K562 (cell line): ENCODE data around the gene BRAF. TPM values are rescaled to one million over a fixed set of nuclear protein-coding genes. Genes with fewer than 3 reads are reported as not detected.

Source experiments
- CEBPB ChIP-seq: fragments of 450-650 bp; IDR thresholded peaks from 2 replicates; pipeline ENCODE4 v1.6.1; 2016; ENCODE audit warnings: missing genetic modification characterization, missing compliant biosample characterization
- CEBPG ChIP-seq, 3 experiments: fragments of 200-800 bp in 1 of 3; sonication (Bioruptor generic) in 1 of 3; sonication (generic) in 1 of 3; formaldehyde crosslinking in 1 of 3; IDR thresholded peaks in 2 of 3; conservative IDR thresholded peaks in 1 of 3; 2 replicates each; pipeline versions ENCODE4 v1.6.1 to v1.8.0; 2016 to 2022; ENCODE audit warnings: missing compliant biosample characterization in 2 of 3, missing genetic modification characterization in 2 of 3, mild to moderate bottlenecking in 1 of 3, missing genetic modification reagents in 1 of 3
- CLOCK ChIP-seq: fragments of 250-450 bp; sonication (Bioruptor Pico); IDR thresholded peaks from 2 replicates; pipeline ENCODE4 v1.4.0; 2020; ENCODE audit warnings: mild to moderate bottlenecking, moderate library complexity, borderline replicate concordance
- GABPA ChIP-seq: fragments of 200-800 bp; sonication (Bioruptor generic); conservative IDR thresholded peaks from 2 replicates; pipeline ENCODE4 v1.6.1; 2016; ENCODE audit warnings: low read depth, missing genetic modification characterization, missing compliant biosample characterization
- IRF1 ChIP-seq: sonication (generic); formaldehyde crosslinking; IDR thresholded peaks from 2 replicates; pipeline ENCODE4 v1.8.0; 2022; ENCODE audit warnings: missing genetic modification reagents, mild to moderate bottlenecking, borderline replicate concordance
- MLLT1 ChIP-seq, 2 experiments: fragments of 450-650 bp; IDR thresholded peaks; 2 replicates each; pipeline ENCODE4 v1.6.1; 2016
- NEUROD1 ChIP-seq: fragments of 150-350 bp; IDR thresholded peaks from 2 replicates; pipeline ENCODE4 v1.6.1; 2014; ENCODE audit warnings: borderline replicate concordance, low read length, low read depth; ENCODE audit not compliant: partially characterized antibody
- NR2C1 ChIP-seq, 2 experiments: fragments of 450-650 bp; IDR thresholded peaks; 2 replicates each; pipeline ENCODE4 v1.6.1; 2017; ENCODE audit warnings: mild to moderate bottlenecking in 2 of 2, antibody characterized with exemption in 1 of 2, inconsistent platforms in 1 of 2, missing compliant biosample characterization in 1 of 2, missing genetic modification characterization in 1 of 2
- NR2F6 ChIP-seq: fragments of 450-650 bp; formaldehyde crosslinking; IDR thresholded peaks from 2 replicates; pipeline ENCODE4 v1.4.0; 2020; ENCODE audit warnings: mild to moderate bottlenecking
- ZKSCAN3 ChIP-seq: fragments of 250-450 bp; sonication (Bioruptor Pico); IDR thresholded peaks from 2 replicates; pipeline ENCODE4 v1.4.0; 2020
- ZNF778 ChIP-seq: fragments of 450-650 bp; formaldehyde crosslinking; IDR thresholded peaks from 2 replicates; pipeline ENCODE4 v1.4.0; 2020; ENCODE audit warnings: mild to moderate bottlenecking, moderate library complexity
- ZNF785 ChIP-seq: fragments of 250-450 bp; sonication (Bioruptor Pico); IDR thresholded peaks from 2 replicates; pipeline ENCODE4 v1.4.0; 2020; ENCODE audit warnings: mild to moderate bottlenecking
- ZSCAN32 ChIP-seq: fragments of 450-650 bp; formaldehyde crosslinking; IDR thresholded peaks from 2 replicates; pipeline ENCODE4 v1.4.0; 2020; ENCODE audit warnings: mild to moderate bottlenecking, moderate library complexity
- polyA plus RNA-seq, 8 experiments: library from polyadenylated mRNA; depleted of rRNA in 4 of 8; stranded (reverse) in 5 of 8; unstranded in 3 of 8; fragments of >200 nt; fragmentation: Nextera tagmentation in 2 of 8; fragmentation: Illumina TruSeq in 1 of 8; extraction: Ambion mirVana in 2 of 8; extraction: Trizol in 1 of 8; gene quantifications; 2 replicates each; pipeline versions ENCODE4 v1.2.1 to v1.2.3, GENCODE V29; 2011 to 2014; ENCODE audit warnings: inconsistent platforms in 1 of 8, missing spikeins in 1 of 8
- total RNA-seq, 7 experiments: library from RNA; depleted of rRNA in 6 of 7; stranded (reverse); fragments of >200 nt in 6 of 7; fragmentation: Illumina TruSeq in 2 of 7; extraction: Trizol in 2 of 7; gene quantifications; 2 replicates each; pipeline versions ENCODE4 v1.2.1 to v1.2.3, GENCODE V29; 2011 to 2021; ENCODE audit warnings: low replicate concordance in 1 of 7
- TF ChIP-seq, protein P1 (sequence below): fragments of 250-450 bp; sonication (Bioruptor Pico); IDR thresholded peaks from 2 replicates; pipeline ENCODE4 v1.4.0; 2020; ENCODE audit warnings: mild to moderate bottlenecking, moderate library complexity
- TF ChIP-seq, protein P2 (sequence below), 2 experiments: fragments of 450-650 bp in 1 of 2; sonication (generic) in 1 of 2; formaldehyde crosslinking in 1 of 2; IDR thresholded peaks in 1 of 2; conservative IDR thresholded peaks in 1 of 2; 2 replicates each; pipeline versions ENCODE4 v1.6.1 to v1.8.1; 2016 to 2023; ENCODE audit warnings: mild to moderate bottlenecking in 2 of 2, moderate library complexity in 2 of 2, inconsistent platforms in 1 of 2, missing genetic modification reagents in 1 of 2

Gene BRAF
- total and polyA plus RNA-seq, 9 of the 15 experiments (the other 6 are each of a cell fraction or from before 2014, with no cell fraction given) = 3.6 to 38.3 (median 21.9) TPM

DNA sequence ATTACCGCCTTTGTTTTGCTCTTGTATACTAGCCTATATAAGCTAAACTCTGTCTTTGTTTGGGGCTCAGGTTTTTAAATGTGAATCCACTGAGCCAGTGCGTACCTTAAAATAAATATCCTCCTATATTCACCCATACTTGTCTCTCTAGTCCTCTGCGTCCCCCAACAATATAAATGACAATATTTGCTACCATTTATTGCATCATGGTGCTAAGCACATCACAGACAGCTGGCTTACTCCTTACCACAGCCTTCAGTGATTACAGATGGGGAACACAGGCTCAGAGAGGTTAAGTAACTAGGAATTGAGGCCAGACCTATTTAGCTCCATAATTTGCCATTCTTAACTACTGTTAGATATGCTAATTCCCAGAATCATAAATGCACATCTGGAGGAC, 255.4 kb downstream of the BRAF start (continued):
- TF ChIP-seq IRF1 (CRISPR knock-in tag) = no peak
- no peak for TF ChIP-seq MLLT1 (IDR thresholded peaks at IDR 0.05)
- TF ChIP-seq CEBPB (tag) = peak; percentile 20; the same call in 1 of the 2 replicates
- TF ChIP-seq CLOCK (CRISPR knock-in tag) = no peak
- no peak for TF ChIP-seq ZSCAN32
- TF ChIP-seq GABPA = no peak
- TF ChIP-seq CEBPG (CRISPR knock-in tag; IDR thresholded peaks at IDR 0.05) = peak; percentile 58; the same call in 1 of the 2 replicates
- TF ChIP-seq CEBPG (tag; conservative IDR thresholded peaks at IDR 0.05 in 1 of 2, IDR thresholded peaks at IDR 0.05 in 1 of 2) = peak; percentile 21 to 77; a peak in 2 of 4 replicates
- TF ChIP-seq NR2C1 (IDR thresholded peaks at IDR 0.05) = no peak
- no peak for TF ChIP-seq NR2C1 (tag; IDR thresholded peaks at IDR 0.05)
- TF ChIP-seq NEUROD1 = no peak
- TF ChIP-seq, protein P1, sequence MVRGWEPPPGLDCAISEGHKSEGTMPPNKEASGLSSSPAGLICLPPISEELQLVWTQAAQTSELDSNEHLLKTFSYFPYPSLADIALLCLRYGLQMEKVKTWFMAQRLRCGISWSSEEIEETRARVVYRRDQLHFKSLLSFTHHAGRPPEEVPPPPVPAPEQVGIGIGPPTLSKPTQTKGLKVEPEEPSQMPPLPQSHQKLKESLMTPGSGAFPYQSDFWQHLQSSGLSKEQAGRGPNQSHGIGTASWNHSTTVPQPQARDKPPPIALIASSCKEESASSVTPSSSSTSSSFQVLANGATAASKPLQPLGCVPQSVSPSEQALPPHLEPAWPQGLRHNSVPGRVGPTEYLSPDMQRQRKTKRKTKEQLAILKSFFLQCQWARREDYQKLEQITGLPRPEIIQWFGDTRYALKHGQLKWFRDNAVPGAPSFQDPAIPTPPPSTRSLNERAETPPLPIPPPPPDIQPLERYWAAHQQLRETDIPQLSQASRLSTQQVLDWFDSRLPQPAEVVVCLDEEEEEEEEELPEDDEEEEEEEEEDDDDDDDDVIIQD (CRISPR knock-in tag) = no peak
- TF ChIP-seq, protein P2, sequence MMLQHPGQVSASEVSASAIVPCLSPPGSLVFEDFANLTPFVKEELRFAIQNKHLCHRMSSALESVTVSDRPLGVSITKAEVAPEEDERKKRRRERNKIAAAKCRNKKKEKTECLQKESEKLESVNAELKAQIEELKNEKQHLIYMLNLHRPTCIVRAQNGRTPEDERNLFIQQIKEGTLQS (IDR thresholded peaks at IDR 0.05) = peak; percentile 65
- TF ChIP-seq, protein P2 (CRISPR knock-in tag; conservative IDR thresholded peaks at IDR 0.05) = no peak
- no peak for TF ChIP-seq NR2F6 (CRISPR knock-in tag)
- no peak for TF ChIP-seq ZNF778 (CRISPR knock-in tag)
- no peak for TF ChIP-seq ZKSCAN3 (CRISPR knock-in tag)
- no peak for TF ChIP-seq ZNF785 (CRISPR knock-in tag)
- TF ChIP-seq, all 486 proteins: peak for 3
